Body of pancreas (tissue), 4 donors: ENCODE measurements around the gene THRA. TPM values are rescaled to one million over a fixed set of nuclear protein-coding genes. Genes with fewer than 3 reads are reported as not detected.
A peak's percentile ranks its signal among the peaks of the same experiment; 100 is the strongest.

Source experiments
- ATAC-seq: fragments of 150-250 bp; one replicate; pipeline ENCODE4 v1.9.1; 2016
- DNase-seq, 4 donors: peaks; one replicate each; pipeline ENCODE4 v3.0.0-alpha.2; 2019
- H3K27ac ChIP-seq, 4 donors: fragments of 200-600 bp; sonication (generic); 1 replicate in 3 of 4; 2 replicates in 1 of 4; pipeline versions ENCODE4 v1.5.1 to v1.6.1; 2016 to 2019; ENCODE audit warnings: mild to moderate bottlenecking in 1 of 4, mixed read lengths in 1 of 4, moderate library complexity in 1 of 4
- H3K27me3 ChIP-seq, 2 donors: fragments of 200-600 bp; sonication (generic); one replicate each; pipeline ENCODE4 v1.6.0; 2016; ENCODE audit warnings: mild to moderate bottlenecking in 1 of 2
- H3K36me3 ChIP-seq, 2 donors: fragments of 200-600 bp; sonication (generic); replicated peaks in 1 of 2; 2 replicates each; pipeline ENCODE4 v1.5.1; 2016; ENCODE audit warnings: low read depth in 2 of 2; ENCODE audit not compliant: insufficient read depth in 1 of 2
- H3K4me1 ChIP-seq: fragments of 200-600 bp; sonication (generic); one replicate; pipeline ENCODE4 v1.6.0; 2016
- H3K4me3 ChIP-seq, 2 donors: fragments of 200-600 bp; sonication (generic); 1 replicate in 1 of 2; 2 replicates in 1 of 2; pipeline ENCODE4 v1.5.1; 2016 to 2019
- H3K9me3 ChIP-seq, 3 donors: fragments of 200-600 bp; sonication (generic); 1 replicate in 2 of 3; 2 replicates in 1 of 3; pipeline ENCODE4 v1.5.1; 2016
- CTCF ChIP-seq, 7 experiments: fragments of 450-650 bp in 4 of 7; fragments of 200-600 bp in 3 of 7; sonication (generic) in 3 of 7; IDR thresholded peaks; one replicate each; pipeline ENCODE4 v1.5.1; 2016 to 2019; ENCODE audit warnings: antibody characterized with exemption in 7 of 7
- POLR2A ChIP-seq, 3 donors: fragments of 450-650 bp; IDR thresholded peaks; one replicate each; pipeline ENCODE4 v1.6.1; 2016; ENCODE audit warnings: antibody characterized with exemption in 3 of 3, mild to moderate bottlenecking in 2 of 3
- whole genome bisulfite sequencing, 2 donors: methylation state at CpG; one replicate each; pipeline ENCODE4 v1.1.5; 2017; 5-methylcytosine and 5-hydroxymethylcytosine counted together
- intact Hi-C: fragments of 100-400 bp; cut with DNase I; formaldehyde crosslinking; loops from one replicate; pipeline ENCODE4 v1.15.1; 2023
- total RNA-seq, 2 donors: library from RNA; depleted of rRNA; stranded (reverse); fragments of >200 nt; gene quantifications; one replicate each; pipeline ENCODE4 v1.1.0, GENCODE V29; 2016

The THRA gene
- total RNA-seq, 2 donors from 2014 or later = 37.9 to 61.6 TPM

- WGBS, 2 donors = 72 to 91% methylated on average over 10 to 13 of the region's 19 CpGs
- Histone ChIP-seq H3K4me3 (no peak overlapping the region), H3K27me3 (no peaks in the 10 kb centered on the region), H3K27ac (peak overlapping the region in 3 of 4 donors; percentile 15 to 55 (median 55)), H3K9me3 (no peaks in the 10 kb centered on the region), H3K36me3 (peaks cover 0 to 20% of the 10 kb centered on the region in 2 donors), H3K4me1 (peaks cover 23% of the 10 kb centered on the region)
- ATAC-seq (peak; percentile 10), DNase-seq (peak in 1 of 4 donors; percentile 39)
- TF ChIP-seq CTCF (IDR thresholded peaks at IDR 0.05) (no peak), POLR2A (IDR thresholded peaks at IDR 0.05) (no peak)
- intact Hi-C loops = no loop called here
These were observed 39.7 kb upstream of the THRA start for GRCh38 chr17:40022961-40023541.

GRCh38 chr17:40023590-40024292 is 39.0 kb upstream of the THRA start:
- no peak overlapping the region for H3K4me3 ChIP-seq
- peaks cover 0 to 25% of the 10 kb centered on the region in 2 donors for H3K36me3 ChIP-seq
- intact Hi-C loops = no loop called here
- H3K27me3 ChIP-seq = no peaks in the 10 kb centered on the region
- H3K9me3 ChIP-seq = no peaks in the 10 kb centered on the region
- TF ChIP-seq POLR2A (IDR thresholded peaks at IDR 0.05) (no peak), CTCF (IDR thresholded peaks at IDR 0.05) (no peak)
- DNase-seq (peak in 3 of 4 donors; percentile 60 to 72 (median 63)), ATAC-seq (peak; percentile 45)
- peaks cover 23% of the 10 kb centered on the region for H3K4me1 ChIP-seq
- peak overlapping the region in 3 of 4 donors; percentile 15 to 55 (median 55) for H3K27ac ChIP-seq
- 65 to 71% methylated on average over 10 of the region's 10 CpGs for WGBS, 2 donors

GRCh38 chr17:40024901-40025300 is 37.9 kb upstream of the THRA start:
- H3K9me3 ChIP-seq = no peaks in the 10 kb centered on the region
- peaks cover 0 to 28% of the 10 kb centered on the region in 2 donors for H3K36me3 ChIP-seq
- WGBS, 2 donors = 96 to 100% methylated on average over 5 to 8 of the region's 8 CpGs
- H3K27me3 ChIP-seq = no peaks in the 10 kb centered on the region
- H3K4me3 ChIP-seq = no peak overlapping the region
- intact Hi-C loops = no loop called here
- H3K4me1 ChIP-seq = peaks cover 27% of the 10 kb centered on the region
- no peak for ATAC-seq
- TF ChIP-seq POLR2A (IDR thresholded peaks at IDR 0.05) (no peak), CTCF (IDR thresholded peaks at IDR 0.05) (no peak)
- no peak overlapping the region for H3K27ac ChIP-seq
- DNase-seq = no peak

- no peak for TF ChIP-seq CTCF (IDR thresholded peaks at IDR 0.05)
- no peak for TF ChIP-seq POLR2A (IDR thresholded peaks at IDR 0.05)
- no peak overlapping the region for H3K27ac ChIP-seq
- no peak for DNase-seq
- H3K4me3 ChIP-seq = no peak overlapping the region
- no peaks in the 10 kb centered on the region for H3K9me3 ChIP-seq
- WGBS, 2 donors = 85 to 93% methylated on average over 2 of the region's 2 CpGs
- H3K27me3 ChIP-seq = no peaks in the 10 kb centered on the region
- peaks cover 0 to 28% of the 10 kb centered on the region in 2 donors for H3K36me3 ChIP-seq
- no peak for ATAC-seq
- intact Hi-C loops = no loop called here
- peaks cover 33% of the 10 kb centered on the region for H3K4me1 ChIP-seq
These were observed 37.2 kb upstream of the THRA start for GRCh38 chr17:40025559-40025958.
